ENCODE results near the gene SWAP70. TPM values are rescaled to one million over a fixed set of nuclear protein-coding genes. Genes with fewer than 3 reads are reported as not detected.
A peak's percentile ranks its signal among the peaks of the same experiment; 100 is the strongest.

SWAP70 gene
- total and polyA plus RNA-seq, 10 of the 15 experiments (the other 5 are each of a cell fraction or from before 2014, with no cell fraction given), result 20.6 to 62.4 (median 41.7) TPM

GRCh38 chr11:9753021-9753420, 89.1 kb downstream of the SWAP70 start:
- Histone ChIP-seq H4K20me1 (ENCODE audit: control insufficient read depth, insufficient read depth) (no peaks in the 10 kb centered on the region), H2AFZ (ENCODE audit: control insufficient read depth, low read depth, low read length) (no peak overlapping the region), H3K9me3 (replicated peaks; ENCODE audit: control insufficient read depth, insufficient read depth, low read length) (no peaks in the 10 kb centered on the region), H3K36me3 (ENCODE audit: control insufficient read depth in 2 of 2, insufficient read depth in 2 of 2, low read length in 1 of 2) (peaks cover 0 to 6% of the 10 kb centered on the region in 2 experiments; a peak in 3 of 4 replicates), H3K9ac (ENCODE audit: control insufficient read depth, insufficient read depth, low read length) (no peak overlapping the region), H3K27me3 (replicated peaks in 1 of 2; ENCODE audit: control insufficient read depth in 2 of 2, insufficient read depth in 2 of 2, low read length in 1 of 2) (no peaks in the 10 kb centered on the region), H3K4me2 (ENCODE audit: control insufficient read depth, insufficient read depth) (no peak overlapping the region), H3K4me1 (ENCODE audit: control insufficient read depth, insufficient read depth, low read length) (peaks cover 50% of the 10 kb centered on the region), H3K4me3 (no peak overlapping the region), H3K79me2 (ENCODE audit: control insufficient read depth, insufficient read depth, low read length) (peaks cover 2% of the 10 kb centered on the region; the same call in 1 of the 2 replicates), H3K27ac (ENCODE audit: control insufficient read depth, insufficient read depth) (no peak overlapping the region)
- ChIA-PET RAD21 (ENCODE audit: unreplicated experiment) (interaction anchor here (1.3 to 2.2 kb wide), 2 partner anchors 152 to 218 kb away, joined by 4 to 5 read pairs; no protein-coding TSS in a partner anchor), CTCF (interaction anchor here (1.4 to 9.2 kb wide), 2 partner anchors 131 to 141 kb away, joined by 4 to 126 read pairs; no protein-coding TSS in a partner anchor), SMC1A (ENCODE audit: uncharacterized antibody, unreplicated experiment) (interaction anchor here (0.9 kb wide), 1 partner anchor 218 kb away, joined by 3 read pairs; no protein-coding TSS in a partner anchor), POLR2A (interaction anchor here (0.6 kb wide), 1 partner anchor 140 kb away, joined by 3 read pairs; no protein-coding TSS in a partner anchor)
- in situ Hi-C loops (cut with MboI), result loop anchor here (5.0 kb wide), 2 partner anchors 141 to 221 kb away; no protein-coding TSS in a partner anchor
- WGBS (ENCODE audit: insufficient coverage, insufficient replicate concordance, low lambda C conversion rate, missing lambda C conversion rate), result 4% methylated on average over 3 of the region's 3 CpGs
- TF ChIP-seq TCF12 (IDR thresholded peaks at IDR 0.05; ENCODE audit: low read depth, low read length) (no peak), SUPT20H (IDR thresholded peaks at IDR 0.05; ENCODE audit: borderline replicate concordance, control insufficient read depth, low read depth, low read length) (no peak), IRF3 (IDR thresholded peaks at IDR 0.05) (no peak), SREBF2 (IDR thresholded peaks at IDR 0.05; ENCODE audit: low read length) (no peak), RUNX3 (IDR thresholded peaks at IDR 0.05; ENCODE audit: low read length) (peak; percentile 27; the same call in 1 of the 2 replicates), SREBF1 (IDR thresholded peaks at IDR 0.05; ENCODE audit: low read length) (no peak), EGR1 (IDR thresholded peaks at IDR 0.05; ENCODE audit: borderline replicate concordance in 1 of 2, low read depth in 2 of 2, low read length in 2 of 2) (no peak), LARP7 (IDR thresholded peaks at IDR 0.05) (no peak), USF2 (IDR thresholded peaks at IDR 0.05; ENCODE audit: borderline replicate concordance, low read depth, low read length) (no peak), CBX3 (IDR thresholded peaks at IDR 0.05; ENCODE audit: borderline replicate concordance, low read depth) (no peak), EED (IDR thresholded peaks at IDR 0.05; ENCODE audit: low read depth) (no peak), CBFB (IDR thresholded peaks at IDR 0.05; ENCODE audit: low read depth) (0 out of 2 replicates have a peak, but pooled peaks have one; percentile 32)
- DNase-seq (ENCODE audit: low read depth, low spot score), result no peak
- FAIRE-seq, result no peak
- intact Hi-C loops (cut with micrococcal nuclease; ENCODE audit: unreplicated experiment), result no loop called here
- ATAC-seq, result no peak
- BruUV-seq (replicated peaks), result no TSS peak

Data from GM12878 (cell line).